ENCODE results near the gene CLUH.
"Not testable (repeated sequence)": the region's sequence is repeated elsewhere in the genome, so short reads cannot be mapped to it uniquely, and the experiment has no call there.

CLUH gene

DNA sequence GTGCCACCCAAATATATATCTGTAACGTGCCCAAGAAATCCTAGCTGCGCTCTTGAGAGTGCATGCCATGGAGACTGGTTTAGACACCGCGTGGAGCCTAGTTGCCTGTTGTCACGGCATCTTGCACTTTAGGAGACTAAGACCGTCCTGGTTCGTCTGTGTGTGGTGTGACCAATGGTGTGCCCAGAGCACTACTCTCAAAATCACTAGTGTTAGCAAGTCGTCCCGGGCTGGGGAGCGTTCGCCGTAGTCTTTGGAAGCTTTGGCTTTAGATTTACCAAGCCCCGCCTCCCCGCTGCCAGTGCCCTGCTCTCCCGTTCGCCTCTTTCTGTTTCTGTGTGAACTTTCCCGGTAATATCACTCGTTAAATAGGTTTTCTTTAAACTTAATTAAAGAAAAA is 27.0 kb downstream of the CLUH start:
- 98% methylated on average over 14 of the region's 18 CpGs for WGBS (ENCODE audit: insufficient coverage)
- Histone ChIP-seq H3K27ac (ENCODE audit: insufficient read depth in 1 of 2, low read depth in 1 of 2, low read length in 2 of 2, poor library complexity in 1 of 2, severe bottlenecking in 2 of 2) (no peak overlapping the region), H3K27me3 (replicated peaks in 2 of 5; ENCODE audit: control insufficient read depth in 4 of 5, insufficient read depth in 5 of 5, low read length in 4 of 5) (no peaks in the 10 kb centered on the region), H3K36me3 (ENCODE audit: control insufficient read depth in 4 of 4, insufficient read depth in 4 of 4, low read length in 3 of 4) (peaks cover 15 to 56% (median 36%) of the 10 kb centered on the region in 4 experiments), H3K4me1 (ENCODE audit: control extremely low read depth in 1 of 4, control insufficient read depth in 4 of 4, insufficient read depth in 4 of 4, low read length in 3 of 4) (no peaks in the 10 kb centered on the region), H3K4me3 (ENCODE audit: control insufficient read depth in 1 of 7, extremely low read depth in 1 of 7, insufficient read depth in 4 of 7, low read depth in 2 of 7, low read length in 6 of 7) (no peak overlapping the region), H3K9me3 (ENCODE audit: control extremely low read depth in 1 of 5, control insufficient read depth in 4 of 5, insufficient read depth in 2 of 5, low read depth in 1 of 5, low read length in 4 of 5) (no peaks in the 10 kb centered on the region)
- POLR2A ChIA-PET = interaction anchor here (0.6 kb wide), 2 partner anchors 160 to 1448 kb away, joined by 3 to 5 read pairs; no protein-coding TSS in a partner anchor
- CTCF ChIA-PET = no interaction called here
- DNase-seq = no peak

DNA sequence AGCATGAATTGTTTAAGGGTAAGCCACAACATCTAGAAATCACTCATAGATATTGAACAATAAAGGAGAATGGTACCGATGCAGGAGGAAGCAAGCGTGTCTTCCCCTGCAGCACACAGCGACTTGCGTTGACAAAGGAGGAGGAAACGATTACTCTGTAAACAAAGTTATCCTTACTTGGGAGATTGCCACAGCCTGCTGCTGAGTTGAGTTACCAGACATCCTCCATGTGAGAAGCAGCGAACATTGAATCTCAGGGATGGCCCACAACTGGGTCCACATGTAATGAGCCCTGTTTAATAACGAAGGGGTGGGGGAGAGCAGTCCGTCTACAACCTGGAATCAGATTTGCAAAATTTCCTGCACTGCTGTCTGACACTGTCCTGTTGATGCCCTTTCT is 27.7 kb downstream of the CLUH start:
- Histone ChIP-seq H3K27me3 (replicated peaks in 2 of 5; ENCODE audit: control insufficient read depth in 4 of 5, insufficient read depth in 5 of 5, low read length in 4 of 5) (no peaks in the 10 kb centered on the region), H3K9me3 (ENCODE audit: control extremely low read depth in 1 of 5, control insufficient read depth in 4 of 5, insufficient read depth in 2 of 5, low read depth in 1 of 5, low read length in 4 of 5) (no peaks in the 10 kb centered on the region), H3K4me3 (ENCODE audit: control insufficient read depth in 1 of 7, extremely low read depth in 1 of 7, insufficient read depth in 4 of 7, low read depth in 2 of 7, low read length in 6 of 7) (no peak overlapping the region), H3K36me3 (ENCODE audit: control insufficient read depth in 4 of 4, insufficient read depth in 4 of 4, low read length in 3 of 4) (peaks cover 17 to 54% (median 35%) of the 10 kb centered on the region in 4 experiments), H3K27ac (ENCODE audit: insufficient read depth in 1 of 2, low read depth in 1 of 2, low read length in 2 of 2, poor library complexity in 1 of 2, severe bottlenecking in 2 of 2) (no peak overlapping the region), H3K4me1 (ENCODE audit: control extremely low read depth in 1 of 4, control insufficient read depth in 4 of 4, insufficient read depth in 4 of 4, low read length in 3 of 4) (no peaks in the 10 kb centered on the region)
- ChIA-PET POLR2A (no interaction called here), CTCF (no interaction called here)
- WGBS (ENCODE audit: insufficient coverage) = 87% methylated on average over 7 of the region's 8 CpGs
- no peak for DNase-seq

DNA sequence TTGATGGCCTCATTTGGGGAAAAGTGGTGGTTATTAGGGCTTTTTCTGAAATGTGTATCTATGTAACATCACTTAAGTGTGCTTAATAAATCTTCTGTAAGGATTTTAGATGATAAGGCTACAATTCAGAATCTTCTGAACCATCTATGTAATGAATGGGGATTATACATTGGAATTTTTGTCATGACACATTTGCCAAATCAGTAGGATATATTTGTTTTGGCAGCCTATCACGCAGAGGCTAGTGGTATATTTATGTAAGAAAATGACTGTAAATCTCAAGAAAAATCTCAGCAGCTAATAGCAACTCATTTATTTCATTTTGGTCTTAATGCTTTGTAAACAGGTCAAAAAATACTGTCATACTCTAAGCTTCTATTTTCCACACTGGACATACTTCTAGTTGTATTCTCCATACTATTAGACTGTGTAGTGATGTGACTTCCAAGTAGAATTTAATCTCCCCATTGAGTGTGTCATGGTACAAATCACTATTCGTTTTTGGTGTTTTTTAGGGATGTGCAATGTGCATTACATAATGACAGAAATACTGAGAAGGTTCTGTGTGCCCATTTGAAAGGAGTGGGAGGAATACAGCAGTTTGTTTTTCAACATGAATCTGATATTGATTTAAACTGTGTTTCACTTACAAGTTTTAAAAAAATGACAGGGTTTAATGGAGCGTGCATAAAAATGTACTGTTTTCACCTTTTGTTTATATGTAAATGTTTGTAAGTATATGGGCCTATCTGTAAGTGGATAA is 29.2 kb downstream of the CLUH start:
- Histone ChIP-seq H3K4me1 (ENCODE audit: control extremely low read depth in 1 of 4, control insufficient read depth in 4 of 4, insufficient read depth in 4 of 4, low read length in 3 of 4) (no peaks in the 10 kb centered on the region), H3K27ac (ENCODE audit: insufficient read depth in 1 of 2, low read depth in 1 of 2, low read length in 2 of 2, poor library complexity in 1 of 2, severe bottlenecking in 2 of 2) (no peak overlapping the region), H3K36me3 (ENCODE audit: control insufficient read depth in 4 of 4, insufficient read depth in 4 of 4, low read length in 3 of 4) (peaks cover 17 to 62% (median 37%) of the 10 kb centered on the region in 4 experiments), H3K9me3 (ENCODE audit: control extremely low read depth in 1 of 5, control insufficient read depth in 4 of 5, insufficient read depth in 2 of 5, low read depth in 1 of 5, low read length in 4 of 5) (no peaks in the 10 kb centered on the region), H3K4me3 (ENCODE audit: control insufficient read depth in 1 of 7, extremely low read depth in 1 of 7, insufficient read depth in 4 of 7, low read depth in 2 of 7, low read length in 6 of 7) (no peak overlapping the region), H3K27me3 (replicated peaks in 2 of 5; ENCODE audit: control insufficient read depth in 4 of 5, insufficient read depth in 5 of 5, low read length in 4 of 5) (no peaks in the 10 kb centered on the region)
- WGBS (ENCODE audit: insufficient coverage) = no CpG with 5 or more reads among the region's 3 CpGs
- ChIA-PET CTCF (no interaction called here), POLR2A (no interaction called here)
- DNase-seq = no peak

DNA sequence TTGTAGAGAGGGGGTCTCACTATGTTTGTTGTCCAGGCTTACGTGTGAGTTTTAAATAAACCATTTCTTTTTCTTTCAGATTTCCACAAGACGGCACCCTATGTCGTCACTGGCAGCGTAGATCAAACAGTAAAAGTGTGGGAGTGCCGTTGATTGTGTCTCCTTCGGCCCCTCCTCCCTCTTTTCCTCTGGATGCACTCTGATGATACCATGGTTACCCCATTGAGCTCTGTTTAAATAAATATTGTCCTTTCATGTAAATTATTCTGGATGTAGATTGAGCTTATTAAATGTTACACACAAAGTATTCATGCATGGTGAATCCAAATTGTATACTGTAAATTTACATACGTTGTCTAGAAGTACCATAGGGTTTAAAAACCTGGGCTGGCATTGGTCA is 29.9 kb downstream of the CLUH start:
- ChIA-PET CTCF (no interaction called here), POLR2A (no interaction called here)
- Histone ChIP-seq H3K27ac (ENCODE audit: insufficient read depth in 1 of 2, low read depth in 1 of 2, low read length in 2 of 2, poor library complexity in 1 of 2, severe bottlenecking in 2 of 2) (no peak overlapping the region), H3K4me1 (ENCODE audit: control extremely low read depth in 1 of 4, control insufficient read depth in 4 of 4, insufficient read depth in 4 of 4, low read length in 3 of 4) (no peaks in the 10 kb centered on the region), H3K4me3 (ENCODE audit: control insufficient read depth in 1 of 7, extremely low read depth in 1 of 7, insufficient read depth in 4 of 7, low read depth in 2 of 7, low read length in 6 of 7) (no peak overlapping the region), H3K36me3 (ENCODE audit: control insufficient read depth in 4 of 4, insufficient read depth in 4 of 4, low read length in 3 of 4) (peaks cover 20 to 67% (median 38%) of the 10 kb centered on the region in 4 experiments), H3K27me3 (replicated peaks in 2 of 5; ENCODE audit: control insufficient read depth in 4 of 5, insufficient read depth in 5 of 5, low read length in 4 of 5) (no peaks in the 10 kb centered on the region), H3K9me3 (ENCODE audit: control extremely low read depth in 1 of 5, control insufficient read depth in 4 of 5, insufficient read depth in 2 of 5, low read depth in 1 of 5, low read length in 4 of 5) (no peaks in the 10 kb centered on the region)
- WGBS (ENCODE audit: insufficient coverage) = 100% methylated on average over 5 of the region's 7 CpGs
- no peak for DNase-seq

DNA sequence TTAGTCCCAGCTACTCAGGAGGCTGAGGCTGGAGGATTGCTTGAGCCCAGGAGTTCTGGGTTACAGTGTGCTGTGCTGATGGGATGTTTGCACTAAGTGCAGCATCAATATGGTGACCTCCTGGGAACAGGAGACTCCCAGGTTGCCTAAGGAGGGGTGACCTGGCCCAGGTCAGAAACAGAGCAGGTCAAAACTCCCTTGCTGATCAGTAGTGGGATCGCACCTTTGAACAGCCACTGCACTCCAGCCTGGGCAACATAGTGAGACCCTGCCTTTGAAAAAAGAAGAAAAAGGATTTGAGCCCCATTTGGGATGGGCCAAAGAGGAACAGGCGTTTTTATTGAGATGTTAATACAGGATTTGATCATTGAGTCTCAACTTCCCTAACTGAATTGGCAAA is 30.6 kb downstream of the CLUH start:
- CTCF ChIA-PET = no interaction called here
- Histone ChIP-seq H3K36me3 (ENCODE audit: control insufficient read depth in 4 of 4, insufficient read depth in 4 of 4, low read length in 3 of 4) (peaks cover 23 to 71% (median 42%) of the 10 kb centered on the region in 4 experiments), H3K4me1 (ENCODE audit: control extremely low read depth in 1 of 4, control insufficient read depth in 4 of 4, insufficient read depth in 4 of 4, low read length in 3 of 4) (no peaks in the 10 kb centered on the region), H3K4me3 (ENCODE audit: control insufficient read depth in 1 of 7, extremely low read depth in 1 of 7, insufficient read depth in 4 of 7, low read depth in 2 of 7, low read length in 6 of 7) (no peak overlapping the region), H3K27me3 (replicated peaks in 2 of 5; ENCODE audit: control insufficient read depth in 4 of 5, insufficient read depth in 5 of 5, low read length in 4 of 5) (no peaks in the 10 kb centered on the region), H3K27ac (ENCODE audit: insufficient read depth in 1 of 2, low read depth in 1 of 2, low read length in 2 of 2, poor library complexity in 1 of 2, severe bottlenecking in 2 of 2) (no peak overlapping the region), H3K9me3 (ENCODE audit: control extremely low read depth in 1 of 5, control insufficient read depth in 4 of 5, insufficient read depth in 2 of 5, low read depth in 1 of 5, low read length in 4 of 5) (no peaks in the 10 kb centered on the region)
- no peak for DNase-seq
- POLR2A ChIA-PET = no interaction called here
- 94% methylated on average over 2 of the region's 2 CpGs for WGBS (ENCODE audit: insufficient coverage)

DNA sequence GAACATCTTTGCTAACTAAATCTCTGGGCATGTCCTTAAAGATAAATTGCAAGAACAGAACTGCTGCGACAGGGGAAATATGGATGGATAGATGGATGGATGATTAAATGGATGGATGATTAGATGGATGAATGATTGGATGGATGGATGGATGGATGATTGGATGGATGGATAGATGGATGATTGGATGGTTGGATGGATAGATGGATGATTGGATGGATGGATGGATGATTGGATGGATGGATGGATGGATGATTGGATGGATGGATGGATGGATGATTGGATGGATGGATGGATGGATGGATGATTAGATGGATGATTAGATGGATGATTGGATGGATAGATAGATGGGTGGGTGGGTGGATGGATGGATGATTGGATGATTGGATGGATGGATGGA is 32.3 kb downstream of the CLUH start:
- POLR2A ChIA-PET = interaction anchor here (0.5 kb wide), 1 partner anchor 790 kb away, joined by 4 read pairs; no protein-coding TSS in a partner anchor
- H3K36me3 ChIP-seq (ENCODE audit: control insufficient read depth in 4 of 4, insufficient read depth in 4 of 4, low read length in 3 of 4) = peaks cover 23 to 71% (median 42%) of the 10 kb centered on the region in 4 experiments
- 86% methylated on average over 1 of the region's 1 CpG for WGBS (ENCODE audit: insufficient coverage)

DNA sequence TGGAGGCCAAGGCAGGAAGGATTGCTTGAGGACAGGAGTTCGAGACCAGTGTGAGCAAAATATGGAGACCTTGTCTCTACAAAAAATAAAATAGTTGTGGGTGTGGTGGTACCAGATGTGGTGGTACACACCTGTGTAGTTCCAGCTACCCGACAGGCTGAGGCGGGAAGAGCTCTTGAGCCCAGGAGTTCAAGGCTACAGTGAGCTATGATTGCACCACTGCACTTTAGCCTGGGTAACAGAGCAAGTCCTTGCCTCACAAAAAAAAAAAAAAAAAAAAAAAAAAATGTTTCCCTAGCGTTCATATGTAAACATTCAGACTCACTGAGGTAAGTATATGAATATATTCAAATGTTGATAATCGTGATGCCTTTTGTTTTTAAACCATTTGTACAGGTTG is 39.5 kb downstream of the CLUH start:
- no peak for DNase-seq
- ChIA-PET CTCF (no interaction called here), POLR2A (no interaction called here)
- H3K9me3 ChIP-seq (ENCODE audit: control extremely low read depth in 1 of 5, control insufficient read depth in 4 of 5, insufficient read depth in 2 of 5, low read depth in 1 of 5, low read length in 4 of 5) = no peaks in the 10 kb centered on the region
- no peak overlapping the region for H3K4me3 ChIP-seq (ENCODE audit: control insufficient read depth in 1 of 7, extremely low read depth in 1 of 7, insufficient read depth in 4 of 7, low read depth in 2 of 7, low read length in 6 of 7)
- H3K27ac ChIP-seq (ENCODE audit: insufficient read depth in 1 of 2, low read depth in 1 of 2, low read length in 2 of 2, poor library complexity in 1 of 2, severe bottlenecking in 2 of 2) = no peak overlapping the region
- H3K36me3 ChIP-seq (ENCODE audit: control insufficient read depth in 4 of 4, insufficient read depth in 4 of 4, low read length in 3 of 4) = peaks cover 19 to 63% (median 45%) of the 10 kb centered on the region in 4 experiments
- H3K27me3 ChIP-seq (replicated peaks in 2 of 5; ENCODE audit: control insufficient read depth in 4 of 5, insufficient read depth in 5 of 5, low read length in 4 of 5) = no peaks in the 10 kb centered on the region
- no peaks in the 10 kb centered on the region for H3K4me1 ChIP-seq (ENCODE audit: control extremely low read depth in 1 of 4, control insufficient read depth in 4 of 4, insufficient read depth in 4 of 4, low read length in 3 of 4)
- 100% methylated on average over 2 of the region's 5 CpGs for WGBS (ENCODE audit: insufficient coverage)

More for the DNA sequence above, 32.3 kb downstream of the CLUH start:
- H3K4me1 ChIP-seq (ENCODE audit: control extremely low read depth in 1 of 4, control insufficient read depth in 4 of 4, insufficient read depth in 4 of 4, low read length in 3 of 4); H3K9me3 ChIP-seq (ENCODE audit: control extremely low read depth in 1 of 5, control insufficient read depth in 4 of 5, insufficient read depth in 2 of 5, low read depth in 1 of 5, low read length in 4 of 5); H3K27ac ChIP-seq (ENCODE audit: insufficient read depth in 1 of 2, low read depth in 1 of 2, low read length in 2 of 2, poor library complexity in 1 of 2, severe bottlenecking in 2 of 2); H3K27me3 ChIP-seq (replicated peaks in 2 of 5; ENCODE audit: control insufficient read depth in 4 of 5, insufficient read depth in 5 of 5, low read length in 4 of 5); CTCF ChIA-PET; DNase-seq; H3K4me3 ChIP-seq (ENCODE audit: control insufficient read depth in 1 of 7, extremely low read depth in 1 of 7, insufficient read depth in 4 of 7, low read depth in 2 of 7, low read length in 6 of 7): not testable (repeated sequence)

Measured in common myeloid progenitor, CD34-positive (primary cell).